Activated naive CD8-positive, alpha-beta T cell treated with anti-CD3 and anti-CD28 coated beads, Interleukin-2, amount 50 U/mL, for 16 hours (primary cell): ENCODE results near the gene LRP1B.
"Not testable (repeated sequence)": the region's sequence is repeated elsewhere in the genome, so short reads cannot be mapped to it uniquely, and the experiment has no call there.

Source experiments
- DNase-seq: peaks from one replicate; pipeline ENCODE4 v3.0.0-alpha.2; 2020; ENCODE audit warnings: low read depth, low spot score

LRP1B gene

DNA sequence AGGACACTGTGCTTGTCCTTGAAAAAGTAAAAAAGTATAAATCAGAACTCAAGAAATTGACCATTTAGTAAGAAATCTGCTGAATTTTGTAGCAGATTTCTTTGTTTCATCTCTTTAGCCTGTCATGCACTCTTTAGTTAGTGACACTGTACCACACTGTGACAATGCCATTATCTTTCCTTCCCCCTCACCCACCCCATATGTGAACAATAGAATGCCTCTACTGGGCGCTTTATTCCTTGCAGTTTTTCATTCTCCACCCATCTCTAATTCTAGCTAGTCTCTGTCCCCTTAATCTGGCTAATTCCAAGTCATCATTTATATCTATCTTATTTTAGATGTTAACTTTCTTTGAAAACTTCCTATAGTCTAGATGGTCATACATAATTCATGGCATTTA lies 241.0 kb downstream of the LRP1B start:
- DNase-seq: no peak

DNA sequence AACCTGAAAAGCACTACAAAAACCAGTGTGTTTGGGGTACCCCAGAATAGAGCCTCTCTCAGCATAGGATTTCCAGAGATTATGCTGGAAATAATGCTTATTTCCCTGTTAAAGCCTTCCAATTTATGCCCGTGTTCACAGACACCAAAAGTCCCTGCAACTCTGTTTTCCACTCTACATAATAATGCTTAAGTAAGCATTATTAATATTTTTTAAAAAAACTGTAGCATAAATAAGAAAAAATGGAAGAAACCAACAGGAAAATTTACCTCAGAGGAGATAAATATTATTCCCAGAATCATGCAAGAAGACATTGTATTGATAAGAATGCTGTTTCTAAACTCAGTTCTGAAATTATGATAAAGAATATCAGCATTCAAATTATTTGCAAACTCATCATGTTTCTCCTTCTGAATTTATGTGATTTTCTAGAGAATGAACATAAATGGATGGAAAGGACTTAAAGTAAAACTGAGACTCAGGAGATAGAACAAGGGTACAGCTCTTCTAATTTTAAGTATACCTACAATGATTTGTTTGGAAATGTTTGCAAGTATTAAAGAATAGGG lies 241.7 kb downstream of the LRP1B start:
- no peak for DNase-seq

DNA sequence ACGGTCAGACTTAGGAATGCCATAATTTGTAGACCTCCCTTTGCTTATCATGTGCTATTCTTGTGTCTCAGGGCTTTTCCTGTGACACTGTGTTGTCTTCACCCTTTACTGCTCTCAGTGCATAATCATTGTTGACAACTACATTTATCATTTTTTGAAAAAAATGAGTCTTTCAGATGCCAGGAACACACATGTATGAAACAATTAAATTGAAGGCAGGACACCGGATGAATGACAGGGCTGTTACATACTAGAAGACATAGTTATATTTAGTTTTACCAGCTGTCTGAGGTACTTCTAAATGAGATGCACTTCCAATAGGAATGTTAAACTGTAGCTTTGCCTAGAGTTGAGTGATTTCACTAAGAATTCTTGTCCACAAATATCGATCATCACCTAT lies 243.5 kb downstream of the LRP1B start:
- DNase-seq: no peak

DNA sequence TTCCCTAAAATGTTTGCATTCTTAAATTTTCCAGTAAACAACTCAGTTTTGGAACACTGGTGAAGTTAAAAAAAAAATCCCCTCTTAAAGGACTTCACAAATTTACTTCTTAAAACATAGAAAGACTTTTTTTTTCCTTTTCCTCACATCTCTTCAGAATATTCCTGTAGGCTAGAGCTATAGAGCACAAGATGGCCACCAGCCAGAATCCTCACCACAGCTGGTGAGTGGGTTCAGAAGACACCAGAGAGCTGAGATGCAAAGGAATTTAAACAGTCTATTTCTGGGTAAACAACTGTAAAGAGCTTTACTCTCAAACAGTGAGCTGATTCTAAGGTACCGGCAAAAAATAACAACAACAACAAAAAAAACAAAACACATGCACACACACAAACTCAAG lies 252.8 kb downstream of the LRP1B start:
- no peak for DNase-seq

DNA sequence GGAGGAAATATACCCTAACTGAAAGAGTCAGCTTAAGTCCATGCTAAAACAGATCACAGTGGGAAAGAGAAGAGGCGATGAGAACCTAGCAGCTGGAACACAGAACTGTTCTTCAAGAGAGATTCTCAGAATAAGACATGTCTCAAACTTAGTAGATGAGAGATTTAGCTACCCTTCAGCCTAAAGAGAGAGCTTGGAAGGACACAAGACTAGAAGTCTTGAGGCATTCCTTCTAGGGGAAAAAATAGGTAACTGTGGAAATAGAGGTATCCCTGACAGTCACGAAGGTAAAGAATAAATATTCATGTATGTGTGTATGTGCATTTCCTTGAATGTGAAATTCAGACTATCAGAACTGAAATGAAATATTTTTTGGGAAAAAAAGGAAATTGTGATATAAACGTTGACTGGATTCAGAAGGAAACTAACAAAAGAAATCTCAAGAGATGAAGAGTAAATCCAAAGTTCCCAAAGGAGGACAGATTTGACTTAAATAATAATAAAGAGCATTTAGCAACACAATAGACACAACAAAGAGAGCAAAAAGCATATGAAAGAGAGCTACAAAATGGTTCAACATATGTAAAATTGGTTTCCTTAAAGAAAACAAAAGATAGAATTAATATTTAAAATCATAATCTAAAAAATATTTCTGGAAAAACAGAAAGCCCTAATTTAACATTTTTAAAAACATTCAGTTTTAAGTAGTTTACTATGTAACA lies 258.7 kb downstream of the LRP1B start:
- no peak for DNase-seq

DNA sequence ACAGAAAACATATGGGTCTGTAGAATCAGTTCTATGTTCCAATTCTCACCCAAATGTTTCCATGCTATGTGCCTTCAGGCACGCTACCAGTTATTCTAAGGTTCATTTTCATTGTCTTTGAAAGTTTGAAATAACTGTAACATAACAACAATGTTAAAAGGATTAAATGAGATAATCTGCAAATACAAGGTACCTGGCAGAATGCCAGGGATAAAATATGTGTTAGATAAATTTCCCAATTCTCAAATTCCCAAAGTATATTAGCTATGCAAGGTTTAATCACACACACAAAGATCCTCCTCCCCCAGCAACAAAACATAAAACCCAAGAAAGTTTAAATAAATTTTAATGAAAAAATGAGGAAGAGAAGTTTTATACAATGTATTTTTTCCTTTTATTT lies 261.2 kb downstream of the LRP1B start:
- no peak for DNase-seq

DNA sequence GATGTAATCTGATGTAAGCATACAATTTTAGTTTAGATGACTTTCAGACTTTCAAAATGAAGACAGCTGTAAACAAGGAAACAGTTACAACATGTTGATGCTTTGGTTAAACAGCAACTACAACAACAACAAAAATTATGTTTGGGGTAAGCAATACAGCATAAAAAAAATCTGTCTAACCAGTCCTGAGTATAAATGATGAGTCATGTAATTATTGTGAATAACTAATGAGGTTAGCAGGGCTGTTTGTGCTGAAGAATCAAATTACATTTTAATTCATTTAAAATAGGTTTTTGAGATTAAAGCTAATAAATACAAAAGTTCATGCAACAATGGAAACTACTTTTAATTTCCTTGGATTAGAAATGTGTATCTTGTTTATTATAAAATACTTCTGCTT lies 266.9 kb downstream of the LRP1B start:
- DNase-seq: no peak

DNA sequence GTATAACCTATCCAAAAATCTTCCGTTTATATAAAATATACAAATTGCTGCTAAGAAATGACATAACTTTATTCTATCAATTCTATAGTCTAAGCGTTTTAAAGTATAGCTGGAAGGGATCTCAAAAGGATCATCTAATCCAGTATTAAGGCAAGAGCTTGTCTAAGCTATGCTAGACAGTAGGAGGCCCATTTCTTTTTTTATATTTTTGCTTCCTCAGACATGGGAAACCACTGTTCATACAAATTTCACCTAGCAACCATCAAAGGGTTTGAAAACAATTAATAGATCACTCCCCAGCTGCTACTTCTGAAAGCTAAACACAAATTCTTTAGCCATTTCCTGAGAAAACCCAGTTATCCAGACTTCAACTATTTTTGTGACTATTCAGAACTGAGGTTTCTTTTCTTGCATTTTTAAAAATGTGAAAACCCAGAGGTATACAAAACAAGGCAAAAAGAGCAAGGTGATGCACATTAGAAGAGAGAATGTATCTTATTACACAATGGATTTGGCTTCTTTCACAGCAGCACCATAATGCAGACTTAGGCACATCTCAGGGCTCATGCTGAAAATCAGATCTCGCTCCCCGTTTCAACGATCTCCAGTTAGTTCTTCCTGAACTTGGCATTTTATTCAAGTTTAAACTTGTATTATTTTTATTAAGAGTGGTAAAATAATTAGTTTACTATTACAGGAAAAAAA lies 274.4 kb downstream of the LRP1B start:
- no peak for DNase-seq

DNA sequence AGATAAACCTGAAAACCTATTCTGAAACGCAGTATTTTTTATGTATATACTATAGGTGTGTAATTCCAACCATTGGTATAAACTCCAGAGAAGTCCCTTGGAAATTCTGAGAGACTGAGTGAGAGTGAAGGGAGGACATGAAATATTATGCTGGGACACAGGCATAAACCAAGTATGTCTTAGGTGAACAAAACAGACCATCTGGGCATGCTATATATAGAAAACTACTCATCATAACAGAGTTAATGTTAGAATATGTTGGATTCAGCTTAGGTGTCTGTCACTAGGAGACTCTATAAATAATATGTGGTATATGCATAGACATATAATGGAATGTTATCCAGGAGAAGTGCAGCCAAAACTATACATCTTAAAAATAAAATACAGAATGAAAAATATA lies 282.6 kb downstream of the LRP1B start:
- no peak for DNase-seq

DNA sequence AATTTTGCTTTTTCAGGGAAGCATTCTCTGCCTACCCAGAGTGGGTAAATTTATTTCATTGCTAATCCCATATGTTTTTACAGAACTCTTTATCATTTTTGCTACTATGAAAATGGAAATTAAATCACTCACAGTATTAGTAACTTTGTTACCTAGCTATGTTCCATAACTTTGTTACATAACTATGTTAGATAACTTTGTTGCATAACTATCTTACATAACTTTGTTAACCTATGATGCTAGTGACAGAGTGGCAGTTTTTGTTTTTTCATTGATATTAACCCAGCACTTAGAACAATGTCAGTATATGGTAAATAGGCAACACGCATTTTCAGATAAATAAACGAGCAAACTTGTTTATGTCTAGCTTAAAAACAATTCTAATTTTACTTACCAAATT lies 286.6 kb downstream of the LRP1B start:
- DNase-seq: no peak

DNA sequence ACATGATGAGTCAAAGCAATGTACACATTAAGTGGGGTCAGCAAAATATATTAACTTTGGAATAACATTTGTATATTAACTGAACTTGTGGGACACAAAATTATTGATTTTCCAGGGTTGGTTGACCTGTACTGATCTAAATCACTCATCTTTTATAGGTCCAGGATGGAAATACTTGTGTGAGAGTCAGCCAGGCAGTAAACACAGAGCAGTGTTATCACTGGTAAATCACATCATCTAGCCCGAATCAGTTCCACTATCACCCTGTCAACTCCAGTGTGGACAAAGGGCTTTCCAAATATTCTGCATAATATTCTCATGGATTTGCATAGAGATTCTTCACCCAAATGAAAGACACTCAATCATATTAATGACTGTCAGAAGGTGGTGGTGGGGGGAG lies 295.7 kb downstream of the LRP1B start:
- no peak for DNase-seq

DNA sequence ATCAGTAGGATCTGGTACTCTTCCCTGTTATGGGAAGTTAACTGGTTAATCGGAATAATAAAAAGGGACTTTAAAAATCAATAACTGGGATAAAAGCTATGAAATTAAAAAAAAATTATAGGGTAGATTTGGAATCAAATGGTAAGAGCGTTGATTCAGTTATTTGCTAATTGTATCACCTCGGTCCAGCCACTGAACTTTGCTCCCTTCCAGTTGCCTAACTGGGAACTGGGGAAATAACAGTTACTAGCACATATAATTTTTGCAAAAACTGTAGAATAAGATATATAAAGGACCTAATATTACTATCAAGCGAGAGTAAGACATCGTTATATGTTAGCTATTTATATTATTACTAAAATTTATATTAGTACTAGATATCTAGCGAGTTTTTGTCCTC lies 302.1 kb downstream of the LRP1B start:
- DNase-seq: no peak

DNA sequence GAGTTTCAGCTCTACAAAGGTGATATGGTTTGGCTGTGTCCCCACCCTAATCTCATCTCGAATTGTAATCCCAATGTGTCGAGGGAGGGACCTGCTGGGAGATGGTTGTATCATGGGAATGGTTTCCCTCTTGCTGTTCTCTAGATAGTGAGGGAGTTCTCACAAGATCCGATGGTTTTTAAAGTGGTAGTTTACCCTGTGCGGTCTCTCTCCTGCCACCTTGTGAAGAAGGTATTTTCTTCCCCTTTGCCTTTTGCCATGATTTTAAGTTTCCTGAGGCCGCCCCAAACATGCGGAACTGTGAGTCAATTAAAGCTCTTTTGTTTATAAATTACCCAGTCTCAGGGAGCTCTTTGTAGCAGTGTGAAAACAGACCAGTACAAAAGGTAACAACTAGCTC lies 306.0 kb downstream of the LRP1B start:
- no peak for DNase-seq

DNA sequence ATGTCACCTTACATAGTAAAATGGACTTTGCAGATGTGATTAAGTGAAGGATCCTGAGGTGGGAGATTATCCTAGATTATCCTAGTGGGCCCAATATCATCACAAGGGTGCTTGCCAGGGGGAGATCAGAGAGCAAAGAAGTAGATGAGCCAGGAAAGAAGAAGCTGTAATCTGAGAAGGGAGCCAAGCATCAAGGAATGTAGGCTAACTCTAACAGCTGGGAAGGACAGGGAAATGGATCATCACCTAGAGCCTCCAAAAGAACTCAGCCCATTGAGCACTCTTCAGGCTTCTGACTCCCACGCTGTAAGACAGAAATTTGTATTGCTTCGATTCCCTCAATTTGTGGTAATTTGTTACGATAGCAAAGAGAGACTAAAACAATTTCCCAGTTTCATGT lies 309.9 kb downstream of the LRP1B start:
- no peak for DNase-seq

DNA sequence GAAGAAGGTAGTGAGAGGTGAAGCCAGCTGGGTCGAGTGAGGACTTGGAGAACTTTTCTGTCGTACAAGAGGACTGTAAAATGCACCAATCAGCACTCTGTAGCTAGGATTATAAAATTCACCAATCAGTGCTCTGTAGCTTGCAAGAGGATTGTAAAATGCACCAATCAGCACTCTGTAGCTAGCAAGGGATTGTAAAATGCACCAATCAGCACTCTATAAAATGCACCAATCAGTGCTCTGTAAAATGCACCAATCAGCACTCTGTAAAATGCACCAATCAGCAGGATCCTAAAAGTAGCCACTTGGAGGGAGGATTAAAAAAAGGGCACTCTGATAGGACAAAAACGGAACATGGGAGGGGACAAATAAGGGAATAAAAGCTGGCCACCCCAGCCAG lies 315.5 kb downstream of the LRP1B start:
- DNase-seq: not testable (repeated sequence)

DNA sequence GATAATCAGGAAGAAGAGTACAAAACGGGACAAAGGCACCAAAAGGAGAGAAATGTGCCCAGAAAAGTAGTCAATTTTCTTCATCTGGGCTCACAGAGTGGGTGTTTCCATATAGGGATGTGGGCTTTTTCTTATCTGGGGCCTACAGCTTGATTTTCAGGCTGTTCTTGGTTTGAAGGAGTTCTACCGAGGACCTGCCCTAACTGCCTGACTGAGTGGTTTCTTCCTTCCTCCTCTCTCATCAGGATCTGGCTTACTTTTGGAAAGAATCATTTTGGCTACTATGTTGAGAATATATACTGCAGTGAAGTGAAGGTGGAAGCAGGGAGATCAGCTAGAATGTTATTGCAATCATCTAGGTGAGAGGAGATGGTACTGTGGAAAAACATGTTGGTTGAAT lies 316.7 kb downstream of the LRP1B start:
- no peak for DNase-seq

DNA sequence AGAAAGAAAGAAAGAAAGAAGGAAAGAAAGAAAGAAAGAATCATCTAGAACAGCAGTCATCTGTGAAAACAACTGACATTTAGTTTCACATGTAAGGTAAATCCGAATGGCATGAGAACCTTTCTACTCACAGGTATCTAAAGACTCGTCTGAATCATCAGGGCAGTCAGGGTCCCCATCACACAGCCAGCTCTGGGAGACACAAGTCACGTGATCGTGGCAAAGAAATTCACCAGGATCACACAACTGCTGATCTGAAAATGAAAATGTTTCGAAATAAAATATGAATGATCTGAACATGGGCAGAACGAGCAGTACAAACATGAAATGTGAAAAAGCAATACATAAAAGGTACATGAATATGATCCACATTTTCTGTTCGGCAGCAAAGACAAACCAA lies 320.7 kb downstream of the LRP1B start:
- no peak for DNase-seq

DNA sequence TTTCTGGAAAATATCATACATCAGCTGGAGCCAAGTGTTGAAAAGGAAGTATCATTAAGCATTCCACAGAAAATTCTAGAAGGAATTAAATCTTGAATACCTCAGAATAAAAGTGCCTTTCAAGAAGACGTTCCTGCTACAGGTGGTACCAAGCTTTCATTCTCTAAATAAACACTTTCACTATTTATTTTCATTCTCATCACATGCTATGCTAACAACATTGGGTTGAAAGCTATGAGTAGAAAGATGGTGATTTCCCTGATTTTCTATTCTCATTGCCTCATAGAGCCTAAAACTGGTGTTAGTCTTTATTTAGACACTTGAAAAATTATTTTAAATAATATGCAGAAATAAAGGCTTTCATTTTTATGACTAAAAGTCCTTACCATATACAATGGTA lies 324.7 kb downstream of the LRP1B start:
- DNase-seq: no peak

DNA sequence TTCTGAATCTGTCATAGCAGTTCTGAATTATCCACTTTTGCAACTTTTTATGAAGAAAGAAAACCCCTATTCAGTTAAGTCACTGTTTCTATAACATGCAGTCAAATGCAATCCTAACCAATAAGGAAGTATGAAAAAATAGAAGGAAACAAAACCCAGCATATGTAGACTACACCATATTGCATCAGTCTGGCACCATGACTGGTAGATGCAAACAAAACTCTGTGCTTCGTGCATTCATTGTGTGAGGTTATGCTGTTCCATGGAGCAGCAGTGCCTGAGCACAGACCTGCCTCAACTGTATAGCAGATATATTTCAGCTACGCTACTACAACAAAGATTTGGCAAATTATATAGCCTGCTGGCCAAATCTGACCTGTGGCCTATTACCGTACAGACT lies 325.5 kb downstream of the LRP1B start:
- no peak for DNase-seq

DNA sequence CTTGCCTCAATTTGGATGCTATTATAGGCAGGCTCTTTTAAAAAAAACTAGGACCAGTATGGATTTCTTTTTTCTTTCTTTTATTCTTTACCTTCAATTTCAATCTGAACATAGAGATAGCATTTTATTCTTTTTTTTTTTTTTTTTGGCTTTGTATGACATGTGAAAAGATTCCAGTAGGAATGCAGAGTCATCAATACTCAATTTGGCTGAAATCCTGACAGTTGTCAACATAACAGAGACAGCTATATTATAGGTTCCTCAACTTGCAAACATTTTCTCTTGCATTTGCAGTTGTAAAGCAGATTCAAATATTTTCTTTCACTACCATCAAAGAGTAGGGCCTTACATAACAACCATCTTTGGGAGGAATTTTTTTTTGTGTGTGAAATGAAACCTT lies 334.4 kb downstream of the LRP1B start:
- no peak for DNase-seq

DNA sequence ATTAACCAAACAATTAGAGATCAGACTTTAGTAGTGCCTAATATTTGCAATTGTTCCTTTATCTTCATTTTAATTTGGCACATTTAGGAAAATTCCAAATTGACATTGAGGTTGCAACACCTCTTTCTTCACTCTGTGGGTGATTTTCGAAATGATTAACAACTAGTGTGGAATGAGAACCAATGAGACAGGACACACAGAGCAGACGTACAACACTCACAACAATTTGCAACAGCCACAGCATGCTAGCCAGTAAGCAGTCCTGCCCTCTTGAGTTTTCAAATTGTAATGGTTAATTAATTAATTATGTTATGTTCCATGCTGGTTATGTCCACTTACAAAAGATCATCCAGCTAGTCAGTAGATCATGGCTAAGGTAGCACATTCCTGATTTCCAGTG lies 339.3 kb downstream of the LRP1B start:
- no peak for DNase-seq

DNA sequence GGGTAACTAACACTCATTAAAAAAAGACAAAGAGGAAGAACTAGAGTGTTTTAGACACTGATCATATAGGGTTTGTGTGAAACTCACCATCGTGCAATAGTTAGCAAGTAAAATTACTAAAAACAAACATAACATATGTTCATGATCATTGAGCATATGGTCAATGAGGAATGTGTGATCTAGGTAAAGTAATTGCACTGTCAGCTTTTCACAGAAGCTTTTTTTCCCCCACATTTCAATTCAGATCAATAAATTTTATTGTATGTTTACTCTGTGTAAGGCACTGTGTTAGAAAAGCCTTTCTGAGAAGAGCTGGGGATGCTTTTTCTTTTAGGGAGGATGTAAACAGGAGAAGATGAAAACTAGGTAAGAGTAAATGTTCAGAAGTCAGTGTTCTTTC lies 348.2 kb downstream of the LRP1B start:
- DNase-seq: no peak

DNA sequence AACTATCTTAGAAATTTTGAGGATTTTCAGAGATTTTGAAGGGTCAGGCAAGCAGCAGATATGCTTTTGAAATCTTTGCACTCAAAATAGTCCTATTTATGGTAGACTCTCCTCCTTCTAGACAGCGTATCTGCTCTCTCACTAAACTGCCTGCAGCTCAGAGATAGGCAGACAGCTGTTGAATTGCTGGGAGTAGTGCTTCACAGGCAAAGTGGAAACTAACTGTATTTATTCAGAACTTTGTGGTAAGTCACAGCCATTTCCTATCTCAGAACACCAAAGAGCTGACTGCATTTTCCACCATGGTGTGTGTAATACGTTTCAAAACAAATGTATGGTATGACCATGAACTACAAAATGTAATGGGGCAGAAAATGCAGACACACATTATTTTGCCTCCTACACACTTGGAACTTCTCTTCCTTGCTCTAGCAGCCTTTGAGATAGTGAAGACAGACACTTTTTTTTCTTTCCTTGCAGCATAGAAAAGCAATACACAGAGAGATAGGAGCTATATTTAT lies 352.4 kb downstream of the LRP1B start:
- DNase-seq: no peak
